MM.1S (cell line): Measurements from ENCODE around the gene CCL20.

ENCODE experiments used
- EZH2 ChIP-seq: fragments of 300-600 bp; sonication (generic); optimal IDR thresholded peaks from 2 replicates; pipeline ENCODE3; 2017; ENCODE audit warnings: low read depth, mild to moderate bottlenecking, antibody characterized with exemption, low read length, mixed read lengths
- EZH2phosphoT487 ChIP-seq: fragments of 300-600 bp; sonication (generic); IDR thresholded peaks from 2 replicates; pipeline ENCODE4 v1.6.1; 2018; ENCODE audit warnings: antibody characterized with exemption, low read length
- TF ChIP-seq, protein P1 (sequence below): fragments of 300-600 bp; sonication (generic); IDR thresholded peaks from 2 replicates; pipeline ENCODE4 v1.5.1; 2016; ENCODE audit warnings: antibody characterized with exemption, low read length, mixed read lengths

DNA sequence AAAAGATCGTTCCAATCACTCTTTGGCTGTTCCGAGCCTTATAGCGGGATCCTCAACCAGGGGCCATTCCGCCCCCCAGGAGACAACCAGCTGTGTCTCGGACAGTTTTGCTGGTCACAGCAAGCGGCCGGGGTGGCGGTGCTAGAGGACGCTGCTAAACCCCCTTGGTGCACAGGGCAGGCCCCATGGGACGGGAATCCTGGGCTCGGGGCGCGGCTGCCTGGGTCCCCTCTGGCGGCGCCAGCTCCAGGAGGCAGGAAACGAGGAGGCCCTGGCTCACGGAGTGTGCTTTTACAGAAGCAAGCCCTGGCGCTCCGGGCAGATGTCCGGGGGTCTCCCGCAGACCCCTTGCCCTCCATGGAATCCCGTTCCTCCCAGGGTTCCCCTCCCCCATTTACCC is 45.8 kb upstream of the CCL20 start:
- TF ChIP-seq, protein P1, sequence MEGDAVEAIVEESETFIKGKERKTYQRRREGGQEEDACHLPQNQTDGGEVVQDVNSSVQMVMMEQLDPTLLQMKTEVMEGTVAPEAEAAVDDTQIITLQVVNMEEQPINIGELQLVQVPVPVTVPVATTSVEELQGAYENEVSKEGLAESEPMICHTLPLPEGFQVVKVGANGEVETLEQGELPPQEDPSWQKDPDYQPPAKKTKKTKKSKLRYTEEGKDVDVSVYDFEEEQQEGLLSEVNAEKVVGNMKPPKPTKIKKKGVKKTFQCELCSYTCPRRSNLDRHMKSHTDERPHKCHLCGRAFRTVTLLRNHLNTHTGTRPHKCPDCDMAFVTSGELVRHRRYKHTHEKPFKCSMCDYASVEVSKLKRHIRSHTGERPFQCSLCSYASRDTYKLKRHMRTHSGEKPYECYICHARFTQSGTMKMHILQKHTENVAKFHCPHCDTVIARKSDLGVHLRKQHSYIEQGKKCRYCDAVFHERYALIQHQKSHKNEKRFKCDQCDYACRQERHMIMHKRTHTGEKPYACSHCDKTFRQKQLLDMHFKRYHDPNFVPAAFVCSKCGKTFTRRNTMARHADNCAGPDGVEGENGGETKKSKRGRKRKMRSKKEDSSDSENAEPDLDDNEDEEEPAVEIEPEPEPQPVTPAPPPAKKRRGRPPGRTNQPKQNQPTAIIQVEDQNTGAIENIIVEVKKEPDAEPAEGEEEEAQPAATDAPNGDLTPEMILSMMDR = no peak
- TF ChIP-seq EZH2phosphoT487 (no peak), EZH2 (no peak)
